Ectodermal cell (in vitro differentiated cells): ENCODE data around the gene CAMK2D.

Experiments used
- H3K27ac ChIP-seq: 2 replicates; pipeline ENCODE4 v1.7.0; 2013; ENCODE audit warnings: mild to moderate bottlenecking, low read depth, low read length; ENCODE audit not compliant: insufficient read depth, poor library complexity, severe bottlenecking
- H3K27me3 ChIP-seq: 2 replicates; pipeline ENCODE4 v1.7.0; 2013; ENCODE audit warnings: mild to moderate bottlenecking, low read length; ENCODE audit not compliant: insufficient read depth, control insufficient read depth, poor library complexity, severe bottlenecking
- H3K36me3 ChIP-seq: one replicate; pipeline ENCODE4 v1.7.0; 2013; ENCODE audit warnings: low read length; ENCODE audit not compliant: control insufficient read depth, insufficient read depth
- H3K4me1 ChIP-seq: one replicate; pipeline ENCODE4 v1.7.0; 2013; ENCODE audit warnings: low read length; ENCODE audit not compliant: control insufficient read depth, insufficient read depth
- H3K4me3 ChIP-seq: 2 replicates; pipeline ENCODE4 v1.7.0; 2013; ENCODE audit warnings: low read depth, low read length, control low read depth; ENCODE audit not compliant: insufficient read depth
- H3K9me3 ChIP-seq: 2 replicates; pipeline ENCODE4 v1.7.0; 2013; ENCODE audit warnings: mild to moderate bottlenecking, low read length, moderate library complexity; ENCODE audit not compliant: control insufficient read depth
- WGBS, 2 experiments: methylation state at CpG; one replicate each; pipeline ENCODE4 v1.1.7; 2013; ENCODE audit warnings: missing lambda C conversion rate in 2 of 2; 5-methylcytosine and 5-hydroxymethylcytosine counted together

CAMK2D gene

GRCh38 chr4:113478032-113478431 lies 283.5 kb downstream of the CAMK2D start:
- no peaks in the 10 kb centered on the region for H3K27me3 ChIP-seq
- H3K4me3 ChIP-seq, result no peak overlapping the region
- 96 to 100% methylated on average over 2 of the region's 2 CpGs for WGBS, 2 experiments
- no peaks in the 10 kb centered on the region for H3K36me3 ChIP-seq
- no peaks in the 10 kb centered on the region for H3K4me1 ChIP-seq
- no peak overlapping the region for H3K27ac ChIP-seq
- H3K9me3 ChIP-seq, result no peaks in the 10 kb centered on the region

- H3K27me3 ChIP-seq, result no peaks in the 10 kb centered on the region
- H3K27ac ChIP-seq, result no peak overlapping the region
- 95% methylated on average over 2 of the region's 2 CpGs for WGBS, 2 experiments
- no peaks in the 10 kb centered on the region for H3K36me3 ChIP-seq
- no peaks in the 10 kb centered on the region for H3K9me3 ChIP-seq
- H3K4me1 ChIP-seq, result no peaks in the 10 kb centered on the region
- no peak overlapping the region for H3K4me3 ChIP-seq
These were observed 284.7 kb downstream of the CAMK2D start for GRCh38 chr4:113476800-113477199.

- Histone ChIP-seq H3K9me3 (no peaks in the 10 kb centered on the region), H3K4me3 (no peak overlapping the region), H3K27ac (no peak overlapping the region), H3K36me3 (no peaks in the 10 kb centered on the region), H3K4me1 (no peaks in the 10 kb centered on the region), H3K27me3 (no peaks in the 10 kb centered on the region)
These were observed 287.5 kb downstream of the CAMK2D start for GRCh38 chr4:113474017-113474416.

GRCh38 chr4:113472864-113473263 lies 288.7 kb downstream of the CAMK2D start:
- WGBS, 2 experiments, result no CpG with 5 or more reads among the region's 1 CpG
- H3K36me3 ChIP-seq, result no peaks in the 10 kb centered on the region
- no peaks in the 10 kb centered on the region for H3K9me3 ChIP-seq
- H3K27ac ChIP-seq, result no peak overlapping the region
- no peak overlapping the region for H3K4me3 ChIP-seq
- no peaks in the 10 kb centered on the region for H3K4me1 ChIP-seq
- H3K27me3 ChIP-seq, result no peaks in the 10 kb centered on the region

- WGBS, 2 experiments, result 92 to 95% methylated on average over 4 of the region's 4 CpGs
These were observed 290.2 kb downstream of the CAMK2D start for GRCh38 chr4:113471146-113471860.

GRCh38 chr4:113469926-113470325 lies 291.6 kb downstream of the CAMK2D start:
- Histone ChIP-seq H3K4me1 (no peaks in the 10 kb centered on the region), H3K36me3 (no peaks in the 10 kb centered on the region), H3K4me3 (no peak overlapping the region), H3K27ac (no peak overlapping the region), H3K27me3 (no peaks in the 10 kb centered on the region), H3K9me3 (no peaks in the 10 kb centered on the region)
- 93 to 97% methylated on average over 1 of the region's 1 CpG for WGBS, 2 experiments

More at GRCh38 chr4:113471146-113471860, 290.2 kb downstream of the CAMK2D start:
- Histone ChIP-seq H3K27ac (no peak overlapping the region), H3K4me3 (no peak overlapping the region), H3K4me1 (no peaks in the 10 kb centered on the region), H3K36me3 (no peaks in the 10 kb centered on the region), H3K9me3 (no peaks in the 10 kb centered on the region), H3K27me3 (no peaks in the 10 kb centered on the region)

GRCh38 chr4:113469023-113469390 lies 292.5 kb downstream of the CAMK2D start:
- H3K27ac ChIP-seq, result no peak overlapping the region
- H3K4me1 ChIP-seq, result no peaks in the 10 kb centered on the region
- H3K36me3 ChIP-seq, result no peaks in the 10 kb centered on the region
- WGBS, 2 experiments, result 92 to 95% methylated on average over 1 of the region's 1 CpG
- no peaks in the 10 kb centered on the region for H3K27me3 ChIP-seq
- H3K9me3 ChIP-seq, result no peaks in the 10 kb centered on the region
- H3K4me3 ChIP-seq, result no peak overlapping the region

GRCh38 chr4:113468165-113469022 lies 293.1 kb downstream of the CAMK2D start:
- H3K27ac ChIP-seq, result no peak overlapping the region

GRCh38 chr4:113467581-113467980 lies 294.0 kb downstream of the CAMK2D start:
- no peaks in the 10 kb centered on the region for H3K4me1 ChIP-seq
- no peaks in the 10 kb centered on the region for H3K36me3 ChIP-seq
- no peak overlapping the region for H3K27ac ChIP-seq
- no peaks in the 10 kb centered on the region for H3K9me3 ChIP-seq
- H3K27me3 ChIP-seq, result no peaks in the 10 kb centered on the region
- 90 to 92% methylated on average over 2 of the region's 2 CpGs for WGBS, 2 experiments
- H3K4me3 ChIP-seq, result no peak overlapping the region

More at GRCh38 chr4:113468165-113469022, 293.1 kb downstream of the CAMK2D start:
- Histone ChIP-seq H3K9me3 (no peaks in the 10 kb centered on the region), H3K36me3 (no peaks in the 10 kb centered on the region), H3K27me3 (no peaks in the 10 kb centered on the region), H3K4me1 (no peaks in the 10 kb centered on the region), H3K4me3 (no peak overlapping the region)
- 59 to 62% methylated on average over 8 of the region's 8 CpGs for WGBS, 2 experiments

GRCh38 chr4:113462286-113462685 lies 299.3 kb downstream of the CAMK2D start:
- no peaks in the 10 kb centered on the region for H3K36me3 ChIP-seq
- H3K27me3 ChIP-seq, result no peaks in the 10 kb centered on the region
- 90% methylated on average over 1 of the region's 1 CpG; no CpG with 5 or more reads in 1 of the 2 experiments for WGBS, 2 experiments
- H3K4me3 ChIP-seq, result no peak overlapping the region
- H3K27ac ChIP-seq, result no peak overlapping the region
- no peaks in the 10 kb centered on the region for H3K4me1 ChIP-seq
- no peaks in the 10 kb centered on the region for H3K9me3 ChIP-seq
